HG03354 (cell line): ENCODE measurements around the gene ALK.

Experiments used
- ATAC-seq: cut with Tn5 transposase; IDR thresholded peaks from one replicate; pipeline ENCODE4 v1.9.1; 2021; ENCODE audit warnings: mild to moderate bottlenecking; ENCODE audit not compliant: unreplicated experiment, poor library complexity, severe bottlenecking

ALK gene

DNA sequence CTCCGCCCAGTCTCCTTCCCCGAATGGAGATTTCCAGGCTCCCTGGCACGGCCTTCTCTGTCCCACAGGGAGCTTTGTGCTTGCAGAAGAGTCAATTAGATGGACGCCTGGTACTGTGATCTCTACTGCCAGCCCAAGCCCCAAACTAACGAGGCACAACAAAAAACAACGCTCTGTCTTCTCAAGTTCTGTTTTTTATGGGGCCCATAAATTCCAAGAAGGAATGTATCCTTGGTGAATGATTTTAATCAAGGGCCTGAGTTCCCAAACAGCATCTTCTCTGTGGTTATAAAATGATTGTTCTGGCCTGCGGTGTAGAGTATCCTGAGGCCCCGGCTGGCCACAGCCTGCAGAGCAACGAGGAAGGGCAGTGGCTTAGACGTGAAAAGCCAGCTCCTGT is 586.7 kb downstream of the ALK start:
- no peak for ATAC-seq

DNA sequence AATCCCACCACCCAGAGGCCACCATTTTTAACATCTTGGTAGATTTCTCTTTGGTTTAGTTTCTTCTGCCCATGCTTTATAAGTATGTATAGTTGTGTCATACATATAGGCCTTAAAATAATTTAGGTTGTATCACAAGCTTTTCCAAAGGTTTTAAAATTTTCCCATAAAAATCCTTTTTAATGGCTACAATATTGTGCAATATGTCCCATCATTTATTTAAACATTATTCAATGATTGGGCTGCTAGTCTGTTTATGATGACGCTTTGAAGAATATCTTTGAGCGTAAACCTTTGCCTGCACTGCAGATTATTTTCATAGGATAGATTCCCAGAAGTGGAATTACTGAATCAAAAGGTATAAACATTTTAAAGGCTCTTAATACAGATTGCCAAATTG is 588.8 kb downstream of the ALK start:
- ATAC-seq, result no peak

- no peak for ATAC-seq
Measured at GRCh38 chr2:29329899-29330298, 591.5 kb downstream of the ALK start.

- ATAC-seq, result no peak
Measured at GRCh38 chr2:29326926-29327325, 594.5 kb downstream of the ALK start.

DNA sequence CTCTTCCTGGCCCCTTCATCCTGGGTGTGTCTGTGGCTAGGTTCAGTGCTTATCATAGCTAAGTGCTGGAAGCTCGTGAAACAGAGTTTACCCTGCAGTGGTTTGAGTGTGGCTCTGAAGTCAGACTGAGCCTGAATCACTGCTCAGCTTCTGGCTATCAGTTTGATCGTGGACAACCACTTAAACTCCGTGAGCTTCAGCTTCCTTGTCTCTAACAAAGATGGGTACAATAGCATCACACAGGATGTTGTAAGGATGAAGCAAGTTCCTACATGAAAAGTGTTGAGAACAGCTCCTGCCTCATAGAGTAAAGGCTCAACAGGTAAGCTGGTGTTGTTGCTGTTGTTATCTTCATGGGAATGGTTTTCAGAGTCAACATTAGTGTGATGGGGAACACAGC is 595.8 kb downstream of the ALK start:
- ATAC-seq, result no peak

DNA sequence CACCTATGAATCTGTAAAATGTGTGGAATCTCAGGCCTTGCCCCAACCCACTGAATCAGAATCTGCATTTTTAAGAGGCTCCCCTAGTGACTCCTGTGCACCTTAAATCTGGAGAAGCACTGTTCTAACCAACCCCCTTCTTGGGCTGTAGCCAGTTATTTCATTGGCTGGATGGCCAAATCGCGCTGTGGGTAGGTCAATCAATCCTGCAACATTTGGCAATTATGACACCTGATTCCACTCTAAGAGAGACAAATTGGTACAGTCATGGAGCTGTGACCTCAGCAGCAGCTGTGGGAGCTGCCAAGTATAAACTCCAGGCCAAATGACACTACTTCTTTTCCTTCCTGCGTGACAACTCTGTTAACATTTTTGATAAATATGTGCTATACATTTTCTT is 597.4 kb downstream of the ALK start:
- ATAC-seq, result no peak

DNA sequence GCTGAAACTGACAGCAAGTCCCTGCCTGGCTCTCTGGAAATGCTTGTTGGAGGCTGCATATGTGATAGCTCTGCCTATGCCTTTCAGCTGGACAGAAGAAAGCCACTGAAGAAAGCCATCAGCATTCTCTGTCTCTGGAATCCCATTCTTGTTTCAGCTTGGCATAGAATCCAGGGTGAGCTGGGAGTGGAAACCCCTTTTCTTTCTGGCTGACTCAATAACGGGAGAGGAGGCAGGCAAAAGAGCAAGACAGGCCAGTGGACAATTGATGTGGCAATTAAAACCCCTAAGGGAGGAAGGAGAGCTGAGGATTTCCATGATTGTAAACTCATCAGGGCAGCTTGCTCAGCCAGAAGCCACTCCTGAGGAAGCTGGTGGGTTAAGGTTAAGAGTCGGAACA is 598.1 kb downstream of the ALK start:
- ATAC-seq, result no peak

DNA sequence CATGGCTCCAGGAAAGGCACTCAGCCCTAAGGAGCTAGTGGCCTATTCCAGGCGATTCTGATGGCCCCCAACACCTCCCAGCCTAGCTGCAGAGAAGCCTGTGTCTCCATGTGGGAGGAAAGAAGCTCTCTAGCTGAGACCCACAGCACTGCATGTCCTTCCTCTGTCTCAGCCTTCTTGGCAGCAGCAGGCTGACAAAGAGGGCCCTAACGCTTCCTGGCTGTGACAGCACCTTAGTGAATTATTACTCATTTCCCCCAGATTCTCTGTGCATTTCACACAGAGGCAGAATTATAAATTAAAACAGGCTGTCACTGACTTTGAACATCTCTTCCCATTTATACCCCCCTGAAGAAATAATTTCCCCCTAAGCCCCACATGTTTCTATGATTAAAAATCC is 599.4 kb downstream of the ALK start:
- no peak for ATAC-seq

DNA sequence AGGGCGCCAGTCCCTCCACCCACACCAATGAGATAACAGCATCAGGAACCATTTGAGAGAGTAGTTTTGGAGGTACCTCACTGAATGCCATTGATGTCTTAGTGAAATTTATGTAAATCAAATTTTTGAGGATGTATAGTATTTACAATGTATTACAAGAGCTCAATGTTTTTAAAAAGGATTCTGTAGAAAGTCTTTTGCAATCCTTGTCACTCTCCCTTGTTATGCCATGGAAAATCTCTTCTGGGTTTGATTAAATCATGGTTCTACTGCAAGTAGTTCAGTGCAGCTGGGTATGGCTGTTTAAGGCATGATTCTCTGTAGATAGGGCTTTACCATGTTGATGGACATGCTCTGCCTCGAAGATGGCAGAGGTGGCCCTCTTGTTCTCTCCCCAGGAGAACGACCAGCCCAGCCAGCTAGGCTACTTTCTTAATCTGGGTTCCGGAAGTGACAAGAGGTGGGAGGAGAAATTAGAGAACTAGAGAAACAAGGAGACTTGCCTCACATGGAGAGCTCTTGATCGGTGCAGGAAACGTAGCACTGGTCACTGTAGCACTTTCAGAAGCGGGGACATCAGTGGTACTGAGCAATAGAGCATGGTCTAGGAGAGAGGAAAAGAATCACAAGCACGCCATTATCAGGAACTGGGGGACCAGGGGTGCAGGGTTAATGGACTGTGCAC is 603.4 kb downstream of the ALK start:
- no peak for ATAC-seq

- peak; percentile 44 for ATAC-seq
Measured at GRCh38 chr2:29317077-29317517, 604.3 kb downstream of the ALK start.

GRCh38 chr2:29314816-29315571 is 606.4 kb downstream of the ALK start:
- peak; percentile 88 for ATAC-seq

DNA sequence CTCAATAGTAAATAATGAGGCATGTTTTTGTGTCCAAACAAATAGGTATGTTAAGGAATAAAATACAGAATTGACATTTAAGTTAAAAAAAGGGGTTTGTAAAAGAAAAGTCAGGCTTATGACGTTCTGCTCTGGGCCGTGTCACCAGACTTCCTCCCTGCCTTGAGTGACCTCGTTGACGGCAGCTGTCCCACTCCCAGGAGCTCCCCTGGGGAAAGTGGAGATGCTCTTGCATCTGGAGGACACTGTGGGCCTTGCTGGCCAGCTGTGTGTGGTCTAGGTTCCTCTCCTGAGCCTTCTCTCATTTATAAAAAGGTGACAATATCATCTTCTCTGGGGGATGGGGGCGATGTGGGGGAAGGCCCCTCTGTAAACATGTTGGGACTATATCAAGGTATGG is 609.9 kb downstream of the ALK start:
- no peak for ATAC-seq

DNA sequence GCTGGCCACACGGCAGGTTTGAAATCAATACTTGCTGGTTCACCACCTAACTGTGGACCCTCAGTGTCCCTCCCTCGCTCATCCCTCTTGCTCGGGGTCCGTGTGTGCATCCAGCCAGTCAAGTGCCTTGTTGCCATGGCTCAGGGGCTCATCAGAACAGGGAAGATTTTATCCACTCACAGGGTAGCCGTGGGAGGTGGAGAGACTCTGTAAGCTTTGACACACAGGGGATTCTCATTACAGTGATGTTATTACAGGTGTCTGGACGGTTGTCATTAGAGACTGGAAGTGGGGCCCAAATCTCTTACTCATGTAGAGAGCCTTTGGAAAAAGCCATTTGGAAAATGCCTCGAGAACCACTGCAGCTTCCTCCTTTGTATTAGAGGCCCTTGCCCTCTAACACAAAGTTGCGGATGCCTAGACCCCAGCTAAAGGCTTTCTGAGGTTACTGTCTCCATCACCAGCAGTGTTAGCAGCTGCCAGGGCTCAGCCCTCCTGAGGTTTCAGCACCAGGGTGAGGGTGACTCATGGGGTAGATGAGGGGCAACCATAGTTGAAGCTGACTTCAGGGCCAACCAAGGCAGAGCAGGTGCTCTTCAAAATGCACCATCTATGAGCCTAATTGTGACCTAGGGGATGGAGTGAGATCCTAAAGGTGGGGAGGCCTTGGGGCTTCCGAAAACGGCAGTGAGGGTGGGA is 610.6 kb downstream of the ALK start:
- no peak for ATAC-seq

- peak; percentile 80 for ATAC-seq
Measured at GRCh38 chr2:29309090-29310029, 612.0 kb downstream of the ALK start.

DNA sequence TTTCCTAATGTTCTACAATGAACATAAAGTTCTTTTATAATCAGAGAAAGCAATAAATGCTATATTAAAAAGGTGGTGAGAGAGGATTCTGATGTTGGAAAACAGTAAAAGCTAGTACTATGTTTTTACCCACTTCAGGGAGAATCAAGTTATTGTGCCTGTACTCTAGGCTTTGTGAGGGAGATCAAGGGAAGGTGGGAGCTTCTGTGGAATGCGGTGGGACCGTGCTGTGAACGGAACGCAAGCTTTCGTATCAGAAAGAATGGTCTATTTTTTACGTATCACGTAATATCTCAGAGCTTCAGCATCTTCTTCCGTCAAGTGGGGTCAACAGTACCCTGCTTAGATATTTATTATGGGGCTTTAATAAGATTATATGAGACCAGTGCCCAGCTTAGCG is 613.0 kb downstream of the ALK start:
- no peak for ATAC-seq

DNA sequence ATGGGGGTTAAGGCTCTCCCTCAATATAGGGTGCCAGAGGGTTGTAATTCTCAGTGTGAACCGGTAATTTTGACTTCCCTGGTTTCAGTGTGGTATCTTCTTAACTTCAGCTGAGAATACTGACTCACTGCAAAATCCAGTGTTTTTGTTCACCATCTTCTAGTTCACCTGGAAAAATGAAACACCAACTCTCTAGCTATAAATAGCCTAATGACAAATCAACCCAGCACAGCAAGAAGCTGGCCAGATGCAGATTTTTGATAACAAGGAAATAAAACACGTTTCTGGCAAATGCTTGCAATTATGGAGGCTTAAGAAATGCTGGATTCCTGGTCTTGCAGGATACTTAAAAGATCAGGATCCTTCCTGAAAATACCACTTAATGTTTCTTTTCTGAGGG is 613.9 kb downstream of the ALK start:
- no peak for ATAC-seq

- no peak for ATAC-seq
Measured at GRCh38 chr2:29305762-29306161, 615.6 kb downstream of the ALK start.

DNA sequence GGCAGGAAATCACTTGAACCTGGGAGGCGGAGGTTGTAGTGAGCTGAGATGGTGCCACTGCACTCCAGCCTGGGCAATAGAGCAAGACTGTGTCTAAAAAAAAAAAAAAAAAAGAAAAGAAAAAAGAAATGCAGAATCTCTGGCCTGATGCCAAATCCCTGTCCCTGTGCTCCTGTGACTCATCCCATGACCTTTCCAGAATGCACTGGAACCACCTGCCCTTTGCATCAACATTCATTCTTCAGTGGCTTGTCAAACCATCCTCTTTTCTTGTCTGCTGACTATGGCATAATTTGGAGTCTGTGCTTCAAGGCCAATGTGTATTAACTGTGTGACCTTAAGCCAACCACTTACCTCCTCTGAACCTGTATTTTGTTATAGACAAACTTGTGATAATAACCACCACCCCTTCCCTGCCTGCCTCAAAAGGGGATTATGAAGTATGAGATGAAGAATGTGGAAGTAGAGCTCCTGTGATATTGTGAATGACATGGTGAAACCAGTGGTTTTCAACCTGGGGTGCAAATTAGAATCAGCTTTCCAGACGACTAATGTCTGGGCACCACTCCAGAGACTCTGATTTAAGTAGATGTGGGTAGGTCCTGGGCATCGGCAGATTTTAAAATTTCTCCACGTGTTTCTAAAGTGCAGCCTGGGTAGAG is 616.9 kb downstream of the ALK start:
- no peak for ATAC-seq

DNA sequence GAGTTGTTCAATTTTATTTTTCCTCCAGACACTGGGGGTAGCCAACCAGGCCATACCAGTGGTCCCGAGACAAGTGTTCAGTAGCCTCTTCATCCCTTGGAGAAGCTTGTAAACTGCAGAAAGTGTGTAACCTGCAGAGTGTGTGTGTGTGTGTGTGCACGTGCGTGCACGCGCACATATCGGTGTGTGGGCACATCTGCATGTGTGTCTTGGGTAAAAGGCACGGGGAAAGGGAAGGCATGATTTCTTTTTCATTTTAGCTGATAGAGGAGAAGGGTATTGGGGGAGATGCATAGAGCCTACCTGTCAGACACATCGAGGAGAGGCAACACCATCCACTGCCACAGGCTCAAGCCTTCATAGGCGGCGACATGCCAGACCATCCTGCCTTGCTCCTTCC is 624.8 kb downstream of the ALK start:
- no peak for ATAC-seq
